ENCODE measurements around the gene MAN1C1. TPM values are rescaled to one million over a fixed set of nuclear protein-coding genes. Genes with fewer than 3 reads are reported as not detected.
"Not testable (repeated sequence)": the region's sequence is repeated elsewhere in the genome, so short reads cannot be mapped to it uniquely, and the experiment has no call there.

Gene MAN1C1
- total RNA-seq, 1 donor from 2014 or later = 9.4 TPM

DNA sequence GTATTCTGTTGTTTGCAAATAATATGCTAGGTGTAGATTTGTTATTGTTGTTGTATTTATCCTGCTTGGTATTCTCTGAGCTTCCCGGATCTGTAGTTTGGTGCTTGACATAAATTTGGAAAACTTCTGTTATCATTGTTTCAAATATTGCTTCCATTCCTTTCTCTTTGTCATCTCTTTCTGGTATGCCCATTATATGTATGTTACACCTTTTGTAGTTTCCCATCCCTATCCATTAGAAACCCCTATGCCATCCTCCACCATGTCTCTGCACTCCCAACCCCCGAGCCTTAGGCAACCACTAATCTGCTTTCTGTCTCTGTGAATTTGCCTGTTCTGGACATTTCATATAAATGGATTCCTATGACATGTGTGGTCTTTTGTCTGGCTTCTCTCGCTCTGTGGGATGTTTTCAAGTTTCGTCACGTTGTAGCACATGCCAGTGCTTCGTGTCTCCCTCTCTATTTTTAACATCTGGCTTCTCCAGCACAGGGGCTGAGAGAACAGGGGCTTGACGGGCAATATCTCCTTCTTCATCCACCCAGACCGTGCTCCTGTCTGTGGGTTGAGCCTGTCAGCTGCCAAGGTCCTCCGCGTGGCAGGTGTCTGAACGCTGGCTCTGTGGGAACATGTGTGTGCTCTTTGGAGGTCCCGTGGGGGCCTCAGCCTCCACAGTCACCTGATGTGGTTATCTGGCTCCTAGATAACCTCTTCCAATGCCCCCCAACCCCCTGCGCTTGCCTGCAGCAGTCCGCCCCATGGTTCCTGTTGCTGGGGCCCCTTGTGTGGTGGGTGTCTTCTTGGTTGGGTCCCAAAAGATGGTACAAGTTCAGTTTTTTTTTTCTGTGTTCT lies 32.8 kb upstream of the MAN1C1 start:
- intact Hi-C loops (cut with micrococcal nuclease) = no loop called here

GRCh38 chr1:25586181-25586588 lies 30.4 kb upstream of the MAN1C1 start:
- intact Hi-C loops (cut with micrococcal nuclease) = no loop called here

- intact Hi-C loops (cut with micrococcal nuclease) = no loop called here
Measured at GRCh38 chr1:25587290-25587689, 29.3 kb upstream of the MAN1C1 start.

GRCh38 chr1:25588224-25588623 lies 28.4 kb upstream of the MAN1C1 start:
- intact Hi-C loops (cut with micrococcal nuclease) = not testable (repeated sequence)

GRCh38 chr1:25588786-25589185 lies 27.8 kb upstream of the MAN1C1 start:
- intact Hi-C loops (cut with micrococcal nuclease) = not testable (repeated sequence)

DNA sequence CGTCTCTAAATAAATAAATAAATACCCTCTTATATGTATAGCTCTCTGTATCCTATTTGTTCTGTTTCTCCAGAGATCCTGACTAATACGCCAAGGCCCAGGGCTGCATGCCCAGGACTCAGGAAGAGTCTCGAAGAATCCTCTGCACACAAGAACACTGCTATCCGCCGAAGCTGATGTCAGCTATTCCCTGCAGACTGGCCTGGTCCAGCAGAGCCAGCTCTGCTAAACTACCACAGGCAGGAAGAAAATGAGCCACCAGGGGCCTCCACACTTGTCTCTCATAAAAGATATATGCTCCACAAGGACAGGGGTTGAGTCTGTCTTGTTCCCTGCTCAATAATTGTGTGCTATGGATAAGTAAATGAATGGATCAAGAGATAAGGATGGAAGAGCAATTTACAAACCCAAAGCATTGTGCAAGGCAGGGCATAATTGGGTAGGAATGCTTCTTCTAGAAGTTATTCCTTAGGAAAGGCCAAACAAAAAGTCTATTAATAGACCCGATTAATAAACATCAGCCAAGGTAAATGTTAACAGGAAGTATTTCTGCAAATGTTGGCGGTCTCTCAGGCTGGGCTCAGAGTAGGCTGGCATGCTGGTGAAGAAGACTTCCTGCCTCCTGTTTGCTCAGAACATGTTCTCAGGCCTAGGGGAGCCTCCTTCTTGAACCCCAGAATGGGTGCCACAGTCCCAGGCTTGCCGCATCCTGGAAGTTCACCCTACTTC lies 26.3 kb upstream of the MAN1C1 start:
- intact Hi-C loops (cut with micrococcal nuclease) = no loop called here

GRCh38 chr1:25593861-25594260 lies 22.7 kb upstream of the MAN1C1 start:
- intact Hi-C loops (cut with micrococcal nuclease) = no loop called here

- intact Hi-C loops (cut with micrococcal nuclease) = no loop called here
Measured at GRCh38 chr1:25594971-25595370, 21.6 kb upstream of the MAN1C1 start.

DNA sequence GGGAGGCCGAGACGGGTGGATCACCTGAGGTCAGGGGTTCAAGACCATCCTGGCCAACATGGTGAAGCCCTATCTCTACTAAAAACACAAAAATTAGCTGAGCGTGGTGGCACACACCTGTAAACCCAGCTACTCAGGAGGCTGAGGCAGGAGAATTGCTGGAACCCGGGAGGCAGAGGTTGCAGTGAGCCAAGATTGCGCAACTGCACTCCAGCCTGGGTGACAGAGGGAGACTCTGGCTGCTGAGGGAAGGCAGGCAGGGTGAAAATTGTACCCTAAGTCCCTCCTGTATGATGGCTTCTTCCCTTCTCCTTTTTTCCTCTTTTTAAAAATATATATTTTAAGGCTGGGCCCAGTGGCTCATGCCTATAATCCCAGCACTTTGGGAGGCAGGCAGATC lies 19.9 kb upstream of the MAN1C1 start:
- intact Hi-C loops (cut with micrococcal nuclease) = not testable (repeated sequence)

DNA sequence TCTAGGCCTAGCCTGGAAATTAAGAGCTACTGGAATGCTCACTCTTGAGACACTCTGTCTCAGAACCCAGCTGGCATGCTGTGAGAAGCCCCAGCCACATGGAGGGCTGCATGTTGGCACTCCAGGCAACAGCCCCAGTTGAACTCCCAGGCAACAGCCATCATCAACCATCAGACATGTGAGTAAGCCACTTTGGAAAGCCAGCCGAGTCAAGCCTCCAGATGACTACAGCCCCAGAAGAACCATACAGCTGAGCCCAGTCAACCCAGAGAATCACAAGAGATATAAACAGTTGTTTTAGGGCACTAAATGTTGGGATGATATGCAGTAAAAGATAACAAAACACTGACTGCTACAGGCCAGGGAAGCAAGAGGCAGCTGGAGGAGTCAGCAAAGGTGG lies 17.7 kb upstream of the MAN1C1 start:
- intact Hi-C loops (cut with micrococcal nuclease) = no loop called here

DNA sequence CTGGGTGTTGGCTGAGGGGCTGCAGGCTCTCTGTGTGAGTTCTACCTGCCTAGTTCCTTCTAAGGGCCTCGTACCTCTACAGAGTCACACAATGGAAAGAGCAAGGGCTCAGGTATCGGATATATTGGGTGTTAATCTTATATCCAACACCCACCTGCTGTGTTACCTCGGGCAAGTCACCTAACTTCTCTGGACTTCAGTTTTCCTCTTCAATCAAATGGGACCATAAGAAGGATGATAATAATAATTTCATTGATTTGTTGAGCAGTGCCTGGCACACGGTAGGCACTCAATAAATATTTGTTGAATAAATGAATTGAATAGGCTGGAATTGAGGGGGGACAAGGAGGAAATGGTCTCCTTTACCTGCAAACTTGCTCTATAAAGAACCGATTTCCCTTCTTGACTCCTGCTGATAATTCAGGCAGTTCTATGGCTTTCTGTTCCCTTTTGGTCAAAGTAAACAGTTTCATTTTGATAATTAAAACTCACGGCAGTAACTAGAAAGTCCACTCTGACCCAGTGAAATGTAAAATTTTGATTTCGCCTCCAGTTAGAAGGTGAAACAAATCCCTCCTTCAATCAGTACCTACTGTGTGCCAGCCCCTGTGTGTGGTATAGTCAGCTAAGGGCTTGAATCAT lies 16.5 kb upstream of the MAN1C1 start:
- intact Hi-C loops (cut with micrococcal nuclease) = no loop called here

DNA sequence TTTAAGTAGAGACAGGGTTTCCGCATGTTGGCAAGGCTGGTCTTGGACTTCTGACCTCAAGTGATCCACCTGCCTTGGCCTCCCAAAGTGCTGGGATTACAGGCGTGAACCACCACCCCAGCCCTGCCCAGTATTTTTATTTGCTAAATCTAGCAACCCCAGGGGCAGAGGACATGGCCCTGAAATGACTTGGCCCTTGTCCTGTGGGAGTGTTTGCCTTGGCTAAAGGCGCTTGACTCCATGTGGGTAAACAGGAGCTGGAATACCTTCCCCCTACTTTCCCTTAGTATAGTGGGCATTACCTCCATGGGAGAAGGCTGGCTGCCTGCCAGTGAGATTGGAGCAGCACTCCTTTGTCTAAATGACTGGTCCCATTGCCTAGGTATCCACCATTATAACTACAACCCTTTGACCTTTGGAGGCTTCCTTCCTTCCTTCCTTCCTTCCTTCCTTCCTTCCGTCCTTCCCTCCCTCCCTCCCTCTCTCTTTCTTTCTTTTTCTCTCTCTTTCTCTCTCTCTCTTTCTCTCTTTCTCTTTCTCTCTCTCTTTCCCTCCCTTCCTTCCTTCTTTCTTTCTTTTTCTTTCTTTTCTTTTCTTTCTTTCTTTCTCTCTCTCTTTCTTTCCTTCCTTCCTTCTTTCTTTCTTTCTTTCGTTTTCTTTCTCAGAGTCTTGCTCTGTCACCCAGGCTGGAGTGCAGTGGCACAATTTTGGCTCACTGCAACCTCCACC lies 15.5 kb upstream of the MAN1C1 start:
- intact Hi-C loops (cut with micrococcal nuclease) = not testable (repeated sequence)

GRCh38 chr1:25603779-25604538 lies 12.6 kb upstream of the MAN1C1 start:
- intact Hi-C loops (cut with micrococcal nuclease) = not testable (repeated sequence)

- intact Hi-C loops (cut with micrococcal nuclease) = no loop called here
Measured at GRCh38 chr1:25607123-25607522, 9.5 kb upstream of the MAN1C1 start.

GRCh38 chr1:25608488-25609178 lies 8.0 kb upstream of the MAN1C1 start:
- intact Hi-C loops (cut with micrococcal nuclease) = loop anchor here (1.0 to 2.0 kb wide), 5 partner anchors 11 to 390 kb away; partner anchors contain the start of gene PAFAH2

DNA sequence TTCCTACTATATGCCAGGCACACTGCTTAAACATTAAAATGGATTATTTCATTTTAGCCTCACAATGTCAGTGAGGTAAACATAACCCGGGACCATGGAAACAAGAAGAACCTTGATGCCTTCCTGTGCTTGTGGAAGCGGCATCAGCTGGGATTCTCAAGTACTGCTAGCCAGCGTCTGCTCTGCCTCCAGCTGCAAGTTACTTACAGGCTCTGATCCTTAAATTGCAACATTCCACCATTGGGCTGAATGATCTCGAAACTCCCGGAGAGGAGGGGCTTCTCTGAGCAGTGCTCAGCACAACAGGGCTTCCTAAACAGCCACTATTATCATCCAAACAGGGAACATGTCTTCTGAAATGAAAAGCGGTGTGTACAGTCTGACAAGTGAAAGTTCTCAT lies 6.7 kb upstream of the MAN1C1 start:
- intact Hi-C loops (cut with micrococcal nuclease) = loop anchor here (2.0 kb wide), 1 partner anchor 47 kb away; no protein-coding TSS in a partner anchor

DNA sequence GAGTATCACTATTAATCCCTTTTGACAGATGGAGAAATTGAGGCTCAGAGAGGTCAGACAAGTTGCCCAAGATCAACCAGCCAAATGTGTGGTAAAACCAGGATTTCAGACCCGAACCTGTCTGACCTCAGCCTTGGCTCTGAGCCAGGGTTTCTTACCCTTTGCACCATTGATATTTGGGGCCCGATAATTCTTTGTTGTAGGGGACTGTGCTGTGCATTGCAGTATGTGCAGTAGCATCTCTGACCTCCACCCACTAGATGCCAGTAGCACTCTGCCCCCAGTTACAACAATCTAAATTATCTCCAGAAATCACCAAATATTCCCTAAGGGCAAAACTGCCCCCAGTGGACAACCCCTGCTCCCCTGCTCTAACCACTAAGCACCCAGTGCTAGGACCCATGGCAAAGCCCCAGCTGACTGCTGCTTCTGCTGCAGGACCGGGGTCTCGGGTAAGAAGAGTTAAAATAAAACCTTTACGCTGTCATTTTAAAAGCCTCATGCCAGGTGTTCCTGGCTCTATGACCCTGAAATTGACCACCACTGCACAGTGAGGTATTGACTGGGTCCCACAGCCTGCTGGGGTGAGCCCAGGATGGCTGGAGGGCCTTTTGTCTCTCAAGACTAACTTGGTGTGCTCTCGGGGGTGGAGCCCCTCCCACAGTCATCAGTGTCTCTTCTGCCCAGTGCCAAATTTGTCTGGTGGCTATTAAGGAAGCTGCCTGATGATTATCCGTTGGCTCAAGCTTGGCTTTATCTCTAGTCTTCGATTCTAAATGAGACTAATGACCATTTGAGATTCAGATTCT lies 5.6 kb upstream of the MAN1C1 start:
- intact Hi-C loops (cut with micrococcal nuclease) = no loop called here

DNA sequence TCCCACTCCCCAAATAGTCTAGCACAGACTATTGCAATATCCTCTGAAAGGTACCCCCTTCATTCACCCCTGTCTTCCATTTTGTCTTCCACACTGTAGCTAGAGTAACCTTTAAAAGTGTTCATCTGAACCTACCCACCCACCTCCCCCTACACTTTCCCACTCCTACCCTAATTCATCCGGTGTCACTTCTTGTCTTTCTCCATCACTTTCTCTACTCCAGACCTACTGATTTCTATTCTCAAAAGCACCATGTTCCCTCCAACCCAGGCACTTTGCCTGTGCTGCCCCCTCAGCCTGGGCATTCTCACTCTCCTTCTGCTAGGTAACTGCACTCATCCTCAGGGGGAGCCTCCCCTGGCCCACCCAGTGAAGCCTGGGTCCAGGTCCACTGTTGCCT lies 4.7 kb upstream of the MAN1C1 start:
- intact Hi-C loops (cut with micrococcal nuclease) = no loop called here

GRCh38 chr1:25612421-25612820 lies 4.2 kb upstream of the MAN1C1 start:
- intact Hi-C loops (cut with micrococcal nuclease) = no loop called here

All from T-helper 1 cell treated with Interleukin-12 subunit alpha and Interleukin-12 subunit beta and Interleukin-4 antibody, amounts not matched to agents 30 ng/mL and 1 ng/mL, for 36 hours (primary cell).